ENCODE results near the gene CPLX3. TPM values are rescaled to one million over a fixed set of nuclear protein-coding genes. Genes with fewer than 3 reads are reported as not detected.

The CPLX3 gene
- total RNA-seq, 4 donors from 2014 or later, result not detected

- Histone ChIP-seq H3K9me3 (no peaks in the 10 kb centered on the region), H3K36me3 (no peaks in the 10 kb centered on the region), H3K27me3 (no peaks in the 10 kb centered on the region), H3K4me3 (no peak overlapping the region), H3K27ac (no peak overlapping the region), H3K4me1 (peaks cover 0 to 16% of the 10 kb centered on the region in 2 donors)
- no peak for TF ChIP-seq POLR2A (IDR thresholded peaks at IDR 0.05)
- TF ChIP-seq, protein P1, sequence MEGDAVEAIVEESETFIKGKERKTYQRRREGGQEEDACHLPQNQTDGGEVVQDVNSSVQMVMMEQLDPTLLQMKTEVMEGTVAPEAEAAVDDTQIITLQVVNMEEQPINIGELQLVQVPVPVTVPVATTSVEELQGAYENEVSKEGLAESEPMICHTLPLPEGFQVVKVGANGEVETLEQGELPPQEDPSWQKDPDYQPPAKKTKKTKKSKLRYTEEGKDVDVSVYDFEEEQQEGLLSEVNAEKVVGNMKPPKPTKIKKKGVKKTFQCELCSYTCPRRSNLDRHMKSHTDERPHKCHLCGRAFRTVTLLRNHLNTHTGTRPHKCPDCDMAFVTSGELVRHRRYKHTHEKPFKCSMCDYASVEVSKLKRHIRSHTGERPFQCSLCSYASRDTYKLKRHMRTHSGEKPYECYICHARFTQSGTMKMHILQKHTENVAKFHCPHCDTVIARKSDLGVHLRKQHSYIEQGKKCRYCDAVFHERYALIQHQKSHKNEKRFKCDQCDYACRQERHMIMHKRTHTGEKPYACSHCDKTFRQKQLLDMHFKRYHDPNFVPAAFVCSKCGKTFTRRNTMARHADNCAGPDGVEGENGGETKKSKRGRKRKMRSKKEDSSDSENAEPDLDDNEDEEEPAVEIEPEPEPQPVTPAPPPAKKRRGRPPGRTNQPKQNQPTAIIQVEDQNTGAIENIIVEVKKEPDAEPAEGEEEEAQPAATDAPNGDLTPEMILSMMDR (IDR thresholded peaks at IDR 0.05), result no peak
- no peak for DNase-seq
- intact Hi-C loops (cut with DNase I; ENCODE audit: low total_unique reads), result no loop called here
These were observed 12.5 kb downstream of the CPLX3 start for GRCh38 chr15:74838746-74839525.

GRCh38 chr15:74839526-74840395 is 13.3 kb downstream of the CPLX3 start:
- TF ChIP-seq POLR2A (IDR thresholded peaks at IDR 0.05), result no peak
- TF ChIP-seq, protein P1 (IDR thresholded peaks at IDR 0.05), result no peak
- no peaks in the 10 kb centered on the region for H3K36me3 ChIP-seq

DNA sequence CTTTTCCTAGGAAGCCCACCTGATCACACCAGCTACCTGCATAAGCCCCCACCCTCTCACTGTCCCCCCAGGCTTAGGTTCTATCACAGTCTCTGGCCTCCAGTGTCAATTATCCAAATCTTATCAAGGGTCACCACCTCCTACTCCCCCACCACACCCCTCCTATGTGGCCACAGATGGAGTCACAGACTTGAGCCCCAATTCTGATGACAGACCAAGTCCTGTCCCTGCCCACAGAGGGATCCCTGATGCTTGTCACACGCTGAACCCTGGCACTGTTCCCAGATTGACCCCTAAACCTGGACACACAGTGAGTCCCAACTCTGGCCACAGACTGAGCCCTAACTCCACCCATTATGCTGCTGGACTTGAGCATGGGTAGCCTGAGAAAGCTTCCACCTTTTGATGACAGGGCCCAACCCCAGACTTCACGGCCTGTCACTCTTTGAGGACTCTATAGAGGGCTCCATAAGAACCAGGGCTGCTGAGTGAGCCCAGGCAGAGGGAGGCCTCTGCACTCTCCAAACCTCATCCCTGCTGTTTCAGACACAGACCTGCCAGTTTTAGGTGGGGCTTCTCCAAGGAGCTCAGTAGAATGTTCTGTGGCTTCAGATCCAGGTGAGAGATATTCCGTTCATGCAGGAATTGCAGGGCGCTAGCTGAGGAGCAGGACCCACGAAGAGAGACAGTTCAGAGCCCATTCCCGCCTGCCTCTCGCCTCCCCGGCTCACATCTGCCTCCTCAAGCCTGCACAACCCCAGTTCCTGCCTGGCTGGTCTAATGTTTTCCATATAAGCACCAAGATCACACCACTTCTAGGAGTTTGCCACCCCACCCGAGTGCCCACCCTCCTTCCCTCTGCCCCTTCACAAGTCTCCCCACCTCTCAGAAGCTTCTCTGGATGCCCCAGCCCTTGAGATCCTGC is 14.7 kb downstream of the CPLX3 start:
- H3K36me3 ChIP-seq, result no peaks in the 10 kb centered on the region

More at GRCh38 chr15:74839526-74840395, 13.3 kb downstream of the CPLX3 start:
- intact Hi-C loops (cut with DNase I; ENCODE audit: low total_unique reads), result no loop called here
- Histone ChIP-seq H3K4me1 (peaks cover 0 to 17% of the 10 kb centered on the region in 2 donors), H3K27ac (no peak overlapping the region), H3K27me3 (no peaks in the 10 kb centered on the region), H3K9me3 (no peaks in the 10 kb centered on the region), H3K4me3 (no peak overlapping the region)
- DNase-seq, result no peak

DNA sequence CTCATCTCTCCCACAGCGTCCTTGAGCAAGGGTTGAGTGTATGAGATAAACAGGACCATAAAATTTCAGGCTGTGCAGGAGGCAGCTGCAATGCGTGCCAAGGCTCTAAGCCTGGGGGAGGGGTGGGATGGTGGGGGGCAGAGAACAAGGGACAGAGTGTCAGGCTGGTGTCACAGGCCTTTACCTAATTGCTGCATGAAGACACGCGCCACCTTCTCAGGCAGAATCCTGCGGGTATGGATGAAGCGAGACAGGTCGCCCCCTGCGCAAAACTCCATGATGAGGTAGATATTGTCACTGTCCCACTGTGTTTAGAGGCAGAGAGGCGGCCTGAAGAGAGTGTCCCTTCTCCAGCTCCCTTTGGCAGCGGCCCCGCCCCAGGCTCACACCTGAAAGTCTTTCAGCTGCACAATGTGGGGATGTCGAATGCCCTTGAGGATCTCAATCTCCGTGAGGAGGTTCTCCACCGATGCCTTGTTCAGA is 15.5 kb downstream of the CPLX3 start:
- TF ChIP-seq, protein P1 (IDR thresholded peaks at IDR 0.05), result no peak
- no peak for DNase-seq
- peak overlapping the region; percentile 91 to 92 for H3K27ac ChIP-seq
- intact Hi-C loops (cut with DNase I; ENCODE audit: low total_unique reads), result no loop called here
- no peaks in the 10 kb centered on the region for H3K27me3 ChIP-seq
- peak overlapping the region; percentile 77 to 84 for H3K4me3 ChIP-seq
- peaks cover 0 to 17% of the 10 kb centered on the region in 2 donors for H3K4me1 ChIP-seq
- no peaks in the 10 kb centered on the region for H3K36me3 ChIP-seq
- H3K9me3 ChIP-seq, result no peaks in the 10 kb centered on the region

More for the DNA sequence above, 14.7 kb downstream of the CPLX3 start:
- Histone ChIP-seq H3K27ac (no peak overlapping the region), H3K27me3 (no peaks in the 10 kb centered on the region), H3K4me3 (no peak overlapping the region), H3K9me3 (no peaks in the 10 kb centered on the region), H3K4me1 (peaks cover 0 to 17% of the 10 kb centered on the region in 2 donors)
- intact Hi-C loops (cut with DNase I; ENCODE audit: low total_unique reads), result no loop called here
- DNase-seq, result no peak
- TF ChIP-seq, protein P1 (IDR thresholded peaks at IDR 0.05), result no peak
- no peak for TF ChIP-seq POLR2A (IDR thresholded peaks at IDR 0.05)

All from uterus (tissue), 4 donors.